Ramos (cell line): ENCODE measurements around the gene ITPR3.

ENCODE experiments used
- in situ Hi-C: fragments of 300-500 bp; cut with MboI; formaldehyde crosslinking; loops from one replicate; pipeline ENCODE4 v1.14.3; 2022; ENCODE audit warnings: low sequenced_read_pairs; ENCODE audit not compliant: unreplicated experiment

ITPR3 gene

DNA sequence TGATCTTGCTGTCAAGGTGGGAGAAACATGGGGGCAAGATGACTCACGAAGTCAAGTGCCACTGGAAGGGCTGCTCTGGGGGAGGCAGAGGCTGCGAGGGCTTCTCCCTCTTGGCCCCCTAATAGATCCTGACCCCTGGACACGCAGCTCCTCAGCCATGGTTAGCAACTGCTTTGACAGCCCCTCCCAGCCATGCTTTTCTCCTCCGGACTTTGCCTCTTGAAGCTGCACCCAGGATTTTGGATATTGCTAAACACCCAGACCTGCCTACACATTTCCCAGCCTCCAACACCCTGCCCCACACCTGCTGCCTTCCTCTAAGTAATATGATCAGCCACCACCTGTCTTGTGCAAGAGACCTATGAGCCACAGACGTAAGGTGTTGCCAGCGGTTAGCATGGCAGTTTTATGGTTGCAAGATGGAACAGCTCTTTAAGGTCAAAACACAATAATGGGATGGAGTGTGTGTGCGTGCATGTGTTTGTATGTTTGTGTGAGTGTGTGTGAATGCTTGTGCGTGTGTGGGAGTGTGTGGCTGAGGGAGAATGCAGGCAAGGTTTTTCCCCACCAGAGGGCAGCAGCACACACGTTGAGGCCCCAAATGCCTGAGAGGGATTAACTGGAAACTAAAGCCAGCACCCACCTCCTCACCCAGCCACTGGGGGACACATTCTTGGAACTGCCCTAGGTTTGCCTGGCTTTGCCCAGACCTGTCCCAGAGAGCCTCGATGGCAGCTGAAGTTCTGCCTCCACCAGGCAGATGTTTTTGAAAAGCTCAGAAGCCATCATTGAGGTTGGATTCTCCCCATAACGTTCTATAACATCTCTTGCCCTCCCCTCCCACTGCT, 123.1 kb downstream of the ITPR3 start:
- in situ Hi-C loops = no loop called here

DNA sequence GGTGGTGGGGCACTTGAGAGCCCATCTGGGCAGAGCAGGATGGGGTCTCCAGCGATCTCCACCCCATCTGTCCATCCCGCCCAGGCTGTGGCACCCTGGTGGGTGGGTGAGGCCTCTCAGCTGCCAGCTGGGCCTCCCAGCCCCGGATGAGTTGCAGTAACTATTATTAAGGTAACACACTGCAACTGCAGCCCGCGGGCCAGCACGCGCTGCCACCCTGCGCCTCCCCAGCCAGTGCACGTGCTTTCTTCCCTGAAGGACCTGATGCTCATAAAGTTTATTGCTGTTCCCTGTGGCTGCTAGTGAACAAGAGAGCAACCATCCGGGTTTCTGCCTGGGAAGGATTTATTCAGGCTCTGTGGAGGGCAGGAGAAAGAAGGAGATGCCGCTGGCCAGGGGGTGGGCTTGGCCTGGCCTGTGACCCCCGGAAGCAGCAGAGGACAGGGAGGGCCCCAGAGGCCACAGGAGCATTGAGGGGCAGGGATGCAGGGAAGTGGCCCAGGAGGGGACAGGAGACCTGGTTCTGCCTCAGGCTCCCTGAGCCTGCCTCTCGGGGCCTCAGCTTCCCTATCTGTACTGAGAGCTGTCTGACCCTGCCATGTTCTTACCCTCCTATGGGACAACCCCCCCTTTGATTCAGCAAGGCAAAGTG, 123.9 kb downstream of the ITPR3 start:
- in situ Hi-C loops = no loop called here

DNA sequence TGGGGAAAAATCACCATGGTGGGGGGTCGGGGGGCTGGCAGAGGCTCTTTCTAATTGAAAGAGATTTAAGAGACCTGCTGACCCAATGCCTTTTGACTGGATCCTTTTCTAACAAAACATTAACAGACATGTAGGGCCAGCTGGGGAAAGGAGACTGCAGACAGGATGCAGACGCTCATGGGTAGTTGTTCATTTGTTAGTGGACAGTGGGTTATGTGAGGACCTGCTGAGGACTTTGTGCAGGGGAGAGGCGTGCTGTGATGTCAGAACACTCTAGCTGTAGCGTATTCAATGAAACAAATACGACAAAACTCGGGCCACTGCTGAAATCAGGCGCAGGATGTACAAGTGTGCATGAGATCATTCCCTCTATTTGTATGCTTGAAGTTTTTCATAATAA, 124.4 kb downstream of the ITPR3 start:
- in situ Hi-C loops = no loop called here
